Ectodermal cell (in vitro differentiated cells): Measurements from ENCODE around the gene CXorf38. TPM values are rescaled to one million over a fixed set of nuclear protein-coding genes. Genes with fewer than 3 reads are reported as not detected.

Experiments
- H3K27ac ChIP-seq: 2 replicates; pipeline ENCODE4 v1.7.0; 2013; ENCODE audit warnings: mild to moderate bottlenecking, low read depth, low read length; ENCODE audit not compliant: insufficient read depth, poor library complexity, severe bottlenecking
- H3K27me3 ChIP-seq: 2 replicates; pipeline ENCODE4 v1.7.0; 2013; ENCODE audit warnings: mild to moderate bottlenecking, low read length; ENCODE audit not compliant: insufficient read depth, control insufficient read depth, poor library complexity, severe bottlenecking
- H3K36me3 ChIP-seq: one replicate; pipeline ENCODE4 v1.7.0; 2013; ENCODE audit warnings: low read length; ENCODE audit not compliant: control insufficient read depth, insufficient read depth
- H3K4me1 ChIP-seq: one replicate; pipeline ENCODE4 v1.7.0; 2013; ENCODE audit warnings: low read length; ENCODE audit not compliant: control insufficient read depth, insufficient read depth
- H3K4me3 ChIP-seq: 2 replicates; pipeline ENCODE4 v1.7.0; 2013; ENCODE audit warnings: low read depth, low read length, control low read depth; ENCODE audit not compliant: insufficient read depth
- H3K9me3 ChIP-seq: 2 replicates; pipeline ENCODE4 v1.7.0; 2013; ENCODE audit warnings: mild to moderate bottlenecking, low read length, moderate library complexity; ENCODE audit not compliant: control insufficient read depth
- WGBS, 2 experiments: methylation state at CpG; one replicate each; pipeline ENCODE4 v1.1.7; 2013; ENCODE audit warnings: missing lambda C conversion rate in 2 of 2; 5-methylcytosine and 5-hydroxymethylcytosine counted together
- polyA plus RNA-seq, 4 experiments: library from polyadenylated mRNA; stranded (reverse); fragments of 50-300 nt; gene quantifications; one replicate each; pipeline ENCODE4 v1.2.3, GENCODE V29; 2013

CXorf38 gene, protein sequence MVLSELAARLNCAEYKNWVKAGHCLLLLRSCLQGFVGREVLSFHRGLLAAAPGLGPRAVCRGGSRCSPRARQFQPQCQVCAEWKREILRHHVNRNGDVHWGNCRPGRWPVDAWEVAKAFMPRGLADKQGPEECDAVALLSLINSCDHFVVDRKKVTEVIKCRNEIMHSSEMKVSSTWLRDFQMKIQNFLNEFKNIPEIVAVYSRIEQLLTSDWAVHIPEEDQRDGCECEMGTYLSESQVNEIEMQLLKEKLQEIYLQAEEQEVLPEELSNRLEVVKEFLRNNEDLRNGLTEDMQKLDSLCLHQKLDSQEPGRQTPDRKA
- 9.5 TPM for polyA plus RNA-seq (2013, experiment 1 of 4)
- 10.2 TPM for polyA plus RNA-seq (2013, experiment 2 of 4)
- polyA plus RNA-seq (2013, experiment 3 of 4): 10.2 TPM
- 12.0 TPM for polyA plus RNA-seq (2013, experiment 4 of 4)

DNA sequence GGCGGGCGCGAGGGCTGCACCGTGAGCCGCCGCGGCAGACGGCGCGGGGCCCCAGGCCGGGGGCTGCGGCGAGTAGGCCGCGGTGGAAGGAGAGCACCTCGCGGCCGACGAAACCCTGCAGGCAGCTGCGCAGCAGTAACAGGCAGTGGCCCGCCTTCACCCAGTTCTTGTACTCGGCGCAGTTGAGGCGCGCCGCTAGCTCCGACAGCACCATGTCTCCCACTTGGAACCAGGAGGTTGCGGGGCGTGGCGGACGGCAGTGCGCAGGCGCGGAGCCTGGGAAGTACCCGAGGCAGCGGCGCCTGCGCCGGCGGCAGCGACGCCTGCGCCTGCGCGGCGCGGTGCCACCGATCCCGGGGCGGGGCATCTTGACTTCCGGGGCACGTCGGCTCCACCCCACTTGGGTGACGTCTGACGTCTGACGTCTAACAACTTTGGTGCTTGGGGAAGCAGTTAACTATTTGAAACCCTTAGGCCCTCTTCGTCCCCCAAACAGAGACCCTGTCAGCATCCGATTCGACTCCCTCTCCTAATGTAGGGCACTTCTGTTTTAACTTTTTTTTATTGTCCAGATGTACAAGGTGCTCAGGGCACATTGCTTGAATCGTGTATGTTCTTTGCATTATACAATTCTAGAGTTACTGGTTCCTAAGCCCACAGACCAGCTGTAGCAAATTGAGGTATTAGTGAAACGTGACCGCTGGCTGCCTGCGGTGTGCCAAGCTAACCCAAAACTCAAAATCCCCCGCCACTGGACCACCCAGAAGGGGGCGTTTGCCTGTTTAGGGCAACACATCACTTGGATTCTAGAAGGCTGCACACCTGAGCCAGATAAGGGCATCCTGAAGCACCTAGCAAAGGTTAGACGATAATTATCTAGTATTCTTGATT lies at the start of gene CXorf38:
TSS of gene CXorf38 (minus strand) at position 255 of the 891 bp plus-strand sequence. CDS start at position 214, 41 bp downstream.
- H3K4me3 ChIP-seq: peak within 1 kb of the TSS; percentile 71
- no peaks in the 10 kb centered on the region for H3K27me3 ChIP-seq
- H3K9me3 ChIP-seq: no peaks in the 10 kb centered on the region
- no peaks in the 10 kb centered on the region for H3K4me1 ChIP-seq
- peak within 1 kb of the TSS; percentile 87 for H3K27ac ChIP-seq
- no peaks in the 10 kb centered on the region for H3K36me3 ChIP-seq
- WGBS, 2 experiments: 2 to 3% methylated on average over 66 of the region's 66 CpGs

DNA sequence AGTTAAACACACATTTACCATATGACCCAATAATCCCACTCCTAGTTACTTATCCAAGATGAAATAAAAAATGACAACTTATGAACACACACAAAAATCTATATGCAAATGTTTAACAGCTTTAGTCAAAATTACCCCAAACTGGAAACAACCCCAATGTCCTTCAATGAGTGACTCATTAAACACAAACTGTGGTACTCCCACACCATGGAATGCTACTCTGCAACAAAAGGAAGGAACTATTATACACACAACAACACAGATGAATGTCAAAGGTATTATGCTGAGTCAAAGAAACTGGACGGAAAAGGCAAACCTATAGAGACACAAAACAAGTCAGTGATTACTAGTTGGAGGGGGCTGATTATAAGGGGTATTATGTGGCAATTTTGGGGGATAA lies 47.4 kb upstream of the CXorf38 start:
- WGBS, 2 experiments: 100% methylated on average over 1 of the region's 1 CpG
- Histone ChIP-seq H3K9me3 (no peaks in the 10 kb centered on the region), H3K36me3 (peaks cover 9% of the 10 kb centered on the region), H3K27ac (no peak overlapping the region), H3K27me3 (no peaks in the 10 kb centered on the region), H3K4me1 (no peaks in the 10 kb centered on the region), H3K4me3 (no peak overlapping the region)

DNA sequence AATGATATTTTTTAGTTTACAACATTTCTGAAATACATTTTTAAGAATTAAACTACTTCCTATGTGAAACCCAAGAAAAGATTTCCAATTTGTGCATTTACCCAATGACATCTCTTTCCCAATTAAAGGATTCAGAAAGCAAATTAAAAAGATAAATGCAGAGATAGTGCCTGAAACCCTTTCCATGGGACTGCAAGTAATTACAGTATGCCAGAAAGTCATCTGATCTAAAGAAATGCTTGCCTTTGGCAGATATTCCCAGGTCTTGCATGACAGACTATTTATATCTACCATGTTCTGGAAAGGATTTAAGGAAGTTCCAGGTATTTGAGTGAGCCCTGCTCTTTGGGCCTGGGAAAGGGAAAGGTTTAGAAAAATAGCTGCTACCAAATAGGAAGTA lies 41.6 kb upstream of the CXorf38 start:
- Histone ChIP-seq H3K9me3 (no peaks in the 10 kb centered on the region), H3K36me3 (no peaks in the 10 kb centered on the region), H3K27me3 (no peaks in the 10 kb centered on the region), H3K4me1 (peaks cover 9% of the 10 kb centered on the region), H3K27ac (no peak overlapping the region), H3K4me3 (no peak overlapping the region)

DNA sequence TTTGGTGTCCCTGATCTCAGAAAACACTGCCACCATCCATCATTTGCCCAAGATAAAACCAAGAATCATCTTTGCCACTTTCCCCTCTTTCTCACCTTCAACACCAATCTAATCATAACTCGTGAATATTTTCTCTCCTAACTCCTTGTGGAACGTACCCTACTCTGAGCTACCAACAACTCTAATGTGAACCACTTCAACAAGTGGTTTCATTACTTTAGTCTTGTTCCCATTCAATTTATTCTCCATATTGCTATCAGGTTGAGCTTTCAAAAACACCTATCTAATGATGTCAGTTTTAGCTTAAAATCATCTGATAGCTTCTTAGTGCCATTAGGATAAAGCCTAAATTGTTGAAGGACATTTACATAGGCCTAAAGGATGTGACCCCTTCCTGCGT lies 39.8 kb upstream of the CXorf38 start:
- Histone ChIP-seq H3K36me3 (no peaks in the 10 kb centered on the region), H3K4me3 (no peak overlapping the region), H3K27me3 (no peaks in the 10 kb centered on the region), H3K4me1 (peaks cover 9% of the 10 kb centered on the region), H3K27ac (no peak overlapping the region), H3K9me3 (no peaks in the 10 kb centered on the region)
- WGBS, 2 experiments: 94 to 95% methylated on average over 3 of the region's 3 CpGs

DNA sequence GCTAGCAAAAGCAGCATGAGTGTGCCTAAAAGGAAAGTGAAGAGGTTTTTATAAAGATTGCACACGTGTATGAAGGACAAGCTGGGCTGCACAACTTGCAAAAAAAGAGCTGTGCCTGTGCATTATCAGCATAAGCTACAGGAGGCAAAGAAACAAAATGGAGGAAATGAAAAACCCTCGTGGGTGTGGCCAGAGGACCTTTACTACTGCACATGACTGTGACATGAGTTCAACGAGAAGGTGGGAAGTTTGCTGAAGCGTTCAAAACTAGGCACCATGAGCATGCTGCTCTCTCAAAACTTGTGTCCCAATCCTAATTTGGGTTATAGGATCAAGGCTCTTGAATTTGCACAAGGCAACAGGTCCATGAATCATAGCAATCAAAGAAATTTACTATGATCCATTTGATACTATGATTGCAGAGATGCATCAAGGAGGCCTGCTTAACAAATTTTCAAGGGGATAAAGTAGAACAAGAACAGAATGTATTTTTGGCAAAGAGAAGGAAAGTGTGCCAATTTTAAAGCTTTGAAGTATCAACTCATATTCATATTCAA lies 38.1 kb upstream of the CXorf38 start:
- Histone ChIP-seq H3K36me3 (no peaks in the 10 kb centered on the region), H3K4me1 (peaks cover 9% of the 10 kb centered on the region), H3K4me3 (no peak overlapping the region), H3K9me3 (no peaks in the 10 kb centered on the region), H3K27me3 (no peaks in the 10 kb centered on the region), H3K27ac (peak overlapping the region; percentile 55)
- WGBS, 2 experiments: 79 to 81% methylated on average over 4 of the region's 4 CpGs

DNA sequence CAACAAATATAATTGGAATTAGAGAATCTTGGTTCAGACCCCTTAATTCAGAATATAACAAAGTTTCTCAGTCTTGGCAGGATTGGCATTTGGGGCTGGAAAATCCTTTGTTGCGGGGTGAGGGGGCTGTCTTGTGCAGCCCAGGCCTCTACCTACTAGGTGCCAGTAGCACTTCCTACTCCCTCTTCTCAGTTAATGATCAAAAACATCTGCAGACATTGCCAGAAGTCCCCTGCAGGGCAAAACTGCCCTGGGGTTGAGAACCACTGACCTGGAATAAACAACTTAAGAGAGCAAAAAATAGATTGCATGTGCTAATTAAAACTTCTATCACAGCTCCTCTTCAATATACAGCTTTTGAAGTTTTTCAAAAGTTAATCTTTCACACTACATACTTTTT lies 36.7 kb upstream of the CXorf38 start:
- Histone ChIP-seq H3K9me3 (no peaks in the 10 kb centered on the region), H3K27me3 (no peaks in the 10 kb centered on the region), H3K4me3 (no peak overlapping the region), H3K27ac (no peak overlapping the region), H3K4me1 (peaks cover 9% of the 10 kb centered on the region), H3K36me3 (peaks cover 2% of the 10 kb centered on the region)
- 93% methylated on average over 1 of the region's 1 CpG; no CpG with 5 or more reads in 1 of the 2 experiments for WGBS, 2 experiments

DNA sequence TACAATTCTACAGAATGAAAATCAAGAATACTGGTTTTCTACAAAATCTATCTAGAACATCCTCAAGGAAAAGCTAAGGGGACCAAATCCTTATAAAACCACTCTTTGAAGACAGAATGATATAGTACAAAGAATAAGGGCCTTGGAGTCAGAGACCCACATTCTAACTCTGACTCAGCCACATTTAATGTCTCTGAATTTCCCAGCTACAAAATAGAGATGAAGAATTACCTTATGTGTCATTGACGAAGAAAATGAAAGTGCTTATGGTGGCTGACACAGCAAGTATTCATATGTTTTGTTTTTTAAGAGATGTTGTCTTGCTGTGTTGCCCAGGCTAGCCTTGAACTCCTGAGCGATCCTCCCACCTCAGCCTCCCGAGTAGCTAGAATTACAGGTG lies 35.9 kb upstream of the CXorf38 start:
- WGBS, 2 experiments: 98 to 100% methylated on average over 3 of the region's 3 CpGs
- no peak overlapping the region for H3K27ac ChIP-seq
- peaks cover 2% of the 10 kb centered on the region for H3K36me3 ChIP-seq
- no peaks in the 10 kb centered on the region for H3K9me3 ChIP-seq
- H3K27me3 ChIP-seq: no peaks in the 10 kb centered on the region
- H3K4me3 ChIP-seq: no peak overlapping the region
- H3K4me1 ChIP-seq: peaks cover 9% of the 10 kb centered on the region

DNA sequence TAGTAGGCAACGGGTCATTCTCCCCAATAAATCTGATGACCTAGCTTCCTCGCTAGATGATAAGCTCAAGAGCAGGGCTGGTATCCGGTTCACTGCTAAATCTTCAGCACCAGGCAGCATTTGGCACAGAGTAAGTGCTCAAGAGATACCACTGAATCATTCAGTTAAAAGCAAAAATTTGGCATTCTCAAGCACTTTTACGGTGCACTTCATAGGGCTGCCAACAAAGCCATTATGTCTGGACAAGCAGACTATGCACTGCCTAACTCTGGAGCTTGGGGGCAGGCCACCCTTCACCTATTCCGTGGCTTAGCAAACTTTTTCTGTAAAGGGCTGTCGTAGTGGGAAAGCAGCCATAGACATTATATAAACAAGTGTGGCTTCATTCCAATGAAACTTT lies 23.8 kb upstream of the CXorf38 start:
- Histone ChIP-seq H3K27me3 (no peaks in the 10 kb centered on the region), H3K4me1 (no peaks in the 10 kb centered on the region), H3K9me3 (no peaks in the 10 kb centered on the region), H3K27ac (no peak overlapping the region), H3K36me3 (peaks cover 13% of the 10 kb centered on the region), H3K4me3 (no peak overlapping the region)
- WGBS, 2 experiments: 92 to 94% methylated on average over 6 of the region's 6 CpGs

DNA sequence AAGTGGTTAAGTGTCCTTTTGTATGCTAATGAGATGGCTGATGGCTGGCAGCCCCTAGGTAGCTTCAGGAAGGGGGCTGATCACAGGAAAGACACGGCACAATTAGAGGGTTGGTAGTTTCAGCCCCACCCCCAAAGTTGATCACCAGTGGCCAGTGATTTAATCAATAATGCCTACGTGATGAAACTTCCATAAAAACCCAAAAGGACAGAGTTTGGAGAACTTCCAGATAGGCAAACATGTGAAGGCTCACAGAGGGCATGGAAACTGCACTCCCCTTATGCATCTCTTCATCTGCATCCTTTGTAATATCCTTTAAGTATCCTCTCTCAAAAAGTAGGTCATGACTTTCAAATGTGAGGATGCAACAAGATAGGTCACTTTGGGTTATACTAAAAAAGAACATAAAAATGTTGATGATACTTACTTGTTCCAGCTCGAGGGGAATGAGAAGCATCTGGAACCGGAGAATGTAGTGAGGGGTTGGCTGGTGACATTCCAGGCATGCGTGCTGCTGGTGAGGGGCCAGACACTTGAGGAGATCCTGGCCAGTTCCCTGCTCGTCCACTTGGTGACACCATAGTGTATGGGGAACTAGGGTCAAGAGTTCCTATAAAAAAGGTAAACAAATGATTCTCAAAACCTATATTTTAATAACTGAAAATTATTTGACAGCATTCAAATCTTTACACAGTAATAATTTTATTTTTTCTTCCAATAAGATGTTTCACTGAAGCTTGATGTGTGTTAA lies 16.7 kb upstream of the CXorf38 start:
- H3K9me3 ChIP-seq: no peaks in the 10 kb centered on the region
- peaks cover 10% of the 10 kb centered on the region for H3K36me3 ChIP-seq
- H3K27me3 ChIP-seq: no peaks in the 10 kb centered on the region
- H3K27ac ChIP-seq: no peak overlapping the region
- 75 to 84% methylated on average over 6 of the region's 6 CpGs for WGBS, 2 experiments
- no peak overlapping the region for H3K4me3 ChIP-seq
- H3K4me1 ChIP-seq: no peaks in the 10 kb centered on the region
